NB4 (cell line): ENCODE results near the gene NHLH2.

Source experiments
- CTCF ChIP-seq: IDR thresholded peaks from one replicate; pipeline ENCODE4 v1.5.1; 2012; ENCODE audit warnings: low read depth, low read length
- POLR2A ChIP-seq: IDR thresholded peaks from 2 replicates; pipeline ENCODE4 v1.6.1; 2011; ENCODE audit warnings: mild to moderate bottlenecking; ENCODE audit not compliant: insufficient read length; ENCODE audit errors: extremely low read depth

GRCh38 chr1:115882913-115883902 is 42.3 kb upstream of the NHLH2 start:
- TF ChIP-seq POLR2A, result no peak
- no peak for TF ChIP-seq CTCF
